ENCODE measurements around the gene WFS1.
A peak's percentile ranks its signal among the peaks of the same experiment; 100 is the strongest.

The WFS1 gene

GRCh38 chr4:6275351-6275750 lies 5.7 kb downstream of the WFS1 start:
- TF ChIP-seq EZH2 (optimal IDR thresholded peaks at IDR 0.05; ENCODE audit: low read depth, low read length) (no peak), EZH2phosphoT487 (IDR thresholded peaks at IDR 0.05; ENCODE audit: low read length) (no peak)
- TF ChIP-seq, protein P1, sequence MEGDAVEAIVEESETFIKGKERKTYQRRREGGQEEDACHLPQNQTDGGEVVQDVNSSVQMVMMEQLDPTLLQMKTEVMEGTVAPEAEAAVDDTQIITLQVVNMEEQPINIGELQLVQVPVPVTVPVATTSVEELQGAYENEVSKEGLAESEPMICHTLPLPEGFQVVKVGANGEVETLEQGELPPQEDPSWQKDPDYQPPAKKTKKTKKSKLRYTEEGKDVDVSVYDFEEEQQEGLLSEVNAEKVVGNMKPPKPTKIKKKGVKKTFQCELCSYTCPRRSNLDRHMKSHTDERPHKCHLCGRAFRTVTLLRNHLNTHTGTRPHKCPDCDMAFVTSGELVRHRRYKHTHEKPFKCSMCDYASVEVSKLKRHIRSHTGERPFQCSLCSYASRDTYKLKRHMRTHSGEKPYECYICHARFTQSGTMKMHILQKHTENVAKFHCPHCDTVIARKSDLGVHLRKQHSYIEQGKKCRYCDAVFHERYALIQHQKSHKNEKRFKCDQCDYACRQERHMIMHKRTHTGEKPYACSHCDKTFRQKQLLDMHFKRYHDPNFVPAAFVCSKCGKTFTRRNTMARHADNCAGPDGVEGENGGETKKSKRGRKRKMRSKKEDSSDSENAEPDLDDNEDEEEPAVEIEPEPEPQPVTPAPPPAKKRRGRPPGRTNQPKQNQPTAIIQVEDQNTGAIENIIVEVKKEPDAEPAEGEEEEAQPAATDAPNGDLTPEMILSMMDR (IDR thresholded peaks at IDR 0.05; ENCODE audit: low read length): no peak
- Histone ChIP-seq H3K27me3 (replicated peaks; ENCODE audit: insufficient read depth, low read length) (no peaks in the 10 kb centered on the region), H3K4me2 (ENCODE audit: low read depth, low read length) (no peak overlapping the region), H3K27ac (ENCODE audit: low read length) (no peak overlapping the region), H3K79me2 (ENCODE audit: low read length) (peaks cover 11% of the 10 kb centered on the region), H3K9me3 (replicated peaks; ENCODE audit: insufficient read depth, low read length) (no peaks in the 10 kb centered on the region), H3K9ac (ENCODE audit: low read length) (no peak overlapping the region), H3K36me3 (replicated peaks; ENCODE audit: insufficient read depth, low read length) (no peaks in the 10 kb centered on the region), H2AFZ (ENCODE audit: low read length) (no peak overlapping the region), H3K4me1 (ENCODE audit: low read length) (peaks cover 26% of the 10 kb centered on the region), H4K20me1 (ENCODE audit: insufficient read depth, low read length) (no peaks in the 10 kb centered on the region), H3F3A (ENCODE audit: insufficient read depth, low read length) (peaks cover 14% of the 10 kb centered on the region), H3K9me2 (replicated peaks; ENCODE audit: insufficient read depth, low read length) (no peaks in the 10 kb centered on the region), H3K4me3 (ENCODE audit: low read length) (no peak overlapping the region)
- DNase-seq: no peak

DNA sequence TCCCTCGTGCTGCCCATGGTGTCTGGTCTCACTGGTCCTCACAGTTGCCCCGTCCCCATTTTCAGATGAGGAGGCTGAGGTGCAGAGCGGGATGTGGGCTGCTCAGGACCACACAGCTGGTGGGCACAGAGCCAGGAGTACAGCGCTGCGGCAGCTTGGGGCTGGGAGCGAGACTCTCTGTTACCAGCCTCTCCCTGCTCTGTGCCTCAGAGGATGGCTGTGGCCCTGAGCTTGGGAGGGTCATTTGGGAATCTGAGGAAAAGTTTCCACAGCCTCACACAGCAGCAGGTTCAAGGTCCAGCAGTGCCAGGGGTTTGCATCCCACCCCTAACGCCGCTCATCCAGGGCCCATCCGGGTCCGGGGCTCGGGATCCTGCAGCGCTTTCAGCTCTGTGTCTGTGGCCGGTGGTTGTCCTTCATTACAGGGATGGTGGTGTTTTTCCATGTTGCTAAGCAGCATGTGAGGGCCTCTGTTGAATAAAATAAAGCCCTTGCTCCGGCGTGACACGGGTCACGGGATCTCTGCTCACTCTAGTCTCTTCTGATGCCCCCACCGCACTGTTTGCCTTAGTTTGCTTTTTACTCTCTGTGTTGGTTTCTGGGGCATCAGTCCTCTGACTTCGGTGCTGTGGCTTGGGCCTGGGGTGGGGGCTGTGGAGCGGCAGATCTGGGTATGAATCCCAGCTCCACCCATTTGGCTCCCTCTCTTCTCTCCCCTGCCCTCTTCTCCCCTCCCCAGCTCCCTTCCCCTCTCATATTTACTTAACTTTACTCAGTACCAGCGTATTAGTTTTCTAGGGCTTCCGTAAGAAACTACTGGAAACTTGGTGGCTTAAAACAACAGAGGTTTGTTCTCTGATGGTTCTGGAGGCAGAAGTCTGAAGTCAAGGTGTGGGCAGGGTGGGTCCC lies 6.5 kb downstream of the WFS1 start:
- Histone ChIP-seq H2AFZ (ENCODE audit: low read length) (no peak overlapping the region), H3K9me2 (replicated peaks; ENCODE audit: insufficient read depth, low read length) (no peaks in the 10 kb centered on the region), H4K20me1 (ENCODE audit: insufficient read depth, low read length) (no peaks in the 10 kb centered on the region), H3K4me3 (ENCODE audit: low read length) (no peak overlapping the region), H3K79me2 (ENCODE audit: low read length) (peaks cover 6% of the 10 kb centered on the region; the same call in 1 of the 2 replicates), H3F3A (ENCODE audit: insufficient read depth, low read length) (peaks cover 14% of the 10 kb centered on the region), H3K4me2 (ENCODE audit: low read depth, low read length) (no peak overlapping the region), H3K4me1 (ENCODE audit: low read length) (peaks cover 26% of the 10 kb centered on the region), H3K27ac (ENCODE audit: low read length) (no peak overlapping the region), H3K9me3 (replicated peaks; ENCODE audit: insufficient read depth, low read length) (no peaks in the 10 kb centered on the region), H3K36me3 (replicated peaks; ENCODE audit: insufficient read depth, low read length) (no peaks in the 10 kb centered on the region), H3K9ac (ENCODE audit: low read length) (no peak overlapping the region), H3K27me3 (replicated peaks; ENCODE audit: insufficient read depth, low read length) (no peaks in the 10 kb centered on the region)
- DNase-seq: no peak
- TF ChIP-seq, protein P1 (IDR thresholded peaks at IDR 0.05; ENCODE audit: low read length): no peak
- TF ChIP-seq EZH2 (optimal IDR thresholded peaks at IDR 0.05; ENCODE audit: low read depth, low read length): no peak
- no peak for TF ChIP-seq EZH2phosphoT487 (IDR thresholded peaks at IDR 0.05; ENCODE audit: low read length)

GRCh38 chr4:6277139-6277802 lies 7.6 kb downstream of the WFS1 start:
- Histone ChIP-seq H3K4me1 (ENCODE audit: low read length) (peaks cover 26% of the 10 kb centered on the region), H3F3A (ENCODE audit: insufficient read depth, low read length) (peaks cover 14% of the 10 kb centered on the region), H3K27me3 (replicated peaks; ENCODE audit: insufficient read depth, low read length) (no peaks in the 10 kb centered on the region), H3K9me3 (replicated peaks; ENCODE audit: insufficient read depth, low read length) (no peaks in the 10 kb centered on the region), H2AFZ (ENCODE audit: low read length) (no peak overlapping the region), H3K9ac (ENCODE audit: low read length) (no peak overlapping the region), H3K36me3 (replicated peaks; ENCODE audit: insufficient read depth, low read length) (no peaks in the 10 kb centered on the region), H3K27ac (ENCODE audit: low read length) (no peak overlapping the region), H4K20me1 (ENCODE audit: insufficient read depth, low read length) (no peaks in the 10 kb centered on the region), H3K4me3 (ENCODE audit: low read length) (no peak overlapping the region), H3K79me2 (ENCODE audit: low read length) (peaks cover 6% of the 10 kb centered on the region; the same call in 1 of the 2 replicates), H3K9me2 (replicated peaks; ENCODE audit: insufficient read depth, low read length) (no peaks in the 10 kb centered on the region), H3K4me2 (ENCODE audit: low read depth, low read length) (peak overlapping the region; percentile 67; the same call in 1 of the 2 replicates)
- TF ChIP-seq, protein P1 (IDR thresholded peaks at IDR 0.05; ENCODE audit: low read length): no peak
- TF ChIP-seq EZH2phosphoT487 (IDR thresholded peaks at IDR 0.05; ENCODE audit: low read length): no peak
- TF ChIP-seq EZH2 (optimal IDR thresholded peaks at IDR 0.05; ENCODE audit: low read depth, low read length): no peak
- no peak for DNase-seq
